Endothelial cell of umbilical vein (primary cell): ENCODE results near the gene EIF2A. TPM values are rescaled to one million over a fixed set of nuclear protein-coding genes. Genes with fewer than 3 reads are reported as not detected.

ENCODE experiments used
- BruUV-seq: library from RNA; stranded (reverse); fragments of 400-500 nt; replicated peaks from 2 replicates; lab custom pipeline; 2021; lab: Mats Ljungman, UMichigan
- CTCF ChIA-PET: fragments of 300-600, 350-600 bp; sonication (Branson Sonifier 250); formaldehyde crosslinking; loops from one replicate; lab custom pipeline; 2021; ENCODE audit warnings: antibody characterized with exemption, inconsistent platforms; lab: Charles Lee
- POLR2A ChIA-PET: fragments of 300-600, 350-600 bp; sonication (Branson Sonifier 250); formaldehyde crosslinking; loops from one replicate; lab custom pipeline; 2021; ENCODE audit warnings: antibody characterized with exemption, inconsistent platforms; lab: Charles Lee
- DNase-seq: peaks from one replicate; pipeline ENCODE4 v3.0.0-alpha.2; 2011; ENCODE audit warnings: low read depth, low spot score
- FAIRE-seq: peaks from 2 replicates; lab custom pipeline; 2011; peaks lifted over from hg19 to GRCh38; lab: Jason Lieb, UNC
- H2AFZ ChIP-seq: 2 replicates; pipeline ENCODE4 v1.6.0; 2012; ENCODE audit warnings: low read depth, low read length, control low read depth, inconsistent platforms
- H3K27ac ChIP-seq: 2 replicates; pipeline ENCODE4 v1.5.1; 2011; ENCODE audit warnings: low read depth, mild to moderate bottlenecking, control low read depth, low read length, moderate library complexity; ENCODE audit not compliant: insufficient read depth
- H3K27me3 ChIP-seq, 2 experiments: 2 replicates each; pipeline versions ENCODE4 v1.6.0 to v1.6.1; 2011; ENCODE audit warnings: low read length in 2 of 2, mixed read lengths in 1 of 2; ENCODE audit not compliant: control insufficient read depth in 2 of 2, insufficient read depth in 2 of 2
- H3K36me3 ChIP-seq, 2 experiments: 2 replicates in 1 of 2; 3 replicates in 1 of 2; pipeline ENCODE4 v1.5.1; 2011; ENCODE audit warnings: low read length in 2 of 2, mild to moderate bottlenecking in 1 of 2, moderate library complexity in 1 of 2; ENCODE audit not compliant: control insufficient read depth in 2 of 2, insufficient read depth in 2 of 2; ENCODE audit errors: extremely low read depth in 1 of 2
- H3K4me1 ChIP-seq: 3 replicates; pipeline ENCODE4 v1.5.1; 2011; ENCODE audit warnings: mild to moderate bottlenecking, low read length; ENCODE audit not compliant: control insufficient read depth, insufficient read depth; ENCODE audit errors: extremely low read depth
- H3K4me2 ChIP-seq: 2 replicates; pipeline ENCODE4 v1.6.1; 2011; ENCODE audit warnings: low read length, control low read depth, mixed read lengths; ENCODE audit not compliant: insufficient read depth
- H3K4me3 ChIP-seq, 3 experiments: fragments of 200-600 bp in 1 of 3; sonication (generic), shearing (Covaris generic) in 1 of 3; replicated peaks in 1 of 3; 2 replicates each; pipeline ENCODE4 v1.5.1; 2011 to 2016; ENCODE audit warnings: control low read depth in 3 of 3, low read length in 3 of 3, mild to moderate bottlenecking in 2 of 3, inconsistent platforms in 1 of 3, low read depth in 1 of 3, moderate library complexity in 1 of 3; ENCODE audit not compliant: insufficient read depth in 1 of 3
- H3K79me2 ChIP-seq: 2 replicates; pipeline ENCODE4 v1.6.0; 2012; ENCODE audit warnings: low read length, inconsistent platforms; ENCODE audit not compliant: control insufficient read depth, insufficient read depth
- H3K9ac ChIP-seq: replicated peaks from 2 replicates; pipeline ENCODE3; 2011; ENCODE audit warnings: low read length, control low read depth; ENCODE audit not compliant: insufficient read depth; ENCODE audit errors: extremely low read depth
- H3K9me1 ChIP-seq: replicated peaks from 3 replicates; pipeline ENCODE4 v1.6.0; 2011; ENCODE audit warnings: mild to moderate bottlenecking, low read length; ENCODE audit not compliant: control insufficient read depth, insufficient read depth; ENCODE audit errors: extremely low read depth
- H3K9me3 ChIP-seq: replicated peaks from 2 replicates; pipeline ENCODE4 v1.5.1; 2012; ENCODE audit warnings: low read length, inconsistent platforms; ENCODE audit not compliant: control insufficient read depth, insufficient read depth
- H4K20me1 ChIP-seq: replicated peaks from 2 replicates; pipeline ENCODE3; 2011; ENCODE audit warnings: mild to moderate bottlenecking, low read length; ENCODE audit not compliant: control insufficient read depth, insufficient read depth; ENCODE audit errors: extremely low read depth
- CTCF ChIP-seq, 2 donors: IDR thresholded peaks; 1 replicate in 1 of 2; 2 replicates in 1 of 2; pipeline ENCODE4 v1.5.1; 2011; ENCODE audit warnings: low read length in 2 of 2, mild to moderate bottlenecking in 2 of 2, moderate library complexity in 2 of 2, control low read depth in 1 of 2, inconsistent platforms in 1 of 2, low read depth in 1 of 2; ENCODE audit not compliant: insufficient read depth in 1 of 2; ENCODE audit errors: extremely low read depth in 1 of 2
- EZH2 ChIP-seq: IDR thresholded peaks from 2 replicates; pipeline ENCODE4 v1.6.1; 2012; ENCODE audit warnings: borderline replicate concordance, low read depth, mild to moderate bottlenecking, moderate library complexity, low read length, inconsistent platforms; ENCODE audit not compliant: severe bottlenecking
- GATA2 ChIP-seq: IDR thresholded peaks from 2 replicates; pipeline ENCODE4 v1.7.0; 2011; ENCODE audit warnings: low read depth, mild to moderate bottlenecking, moderate library complexity, mixed read lengths, low read length; ENCODE audit not compliant: insufficient read length, insufficient read depth
- JUN ChIP-seq: IDR thresholded peaks from 2 replicates; pipeline ENCODE4 v1.6.1; 2011; ENCODE audit warnings: borderline replicate concordance, low read depth; ENCODE audit not compliant: insufficient read length, insufficient read depth
- MYC ChIP-seq: IDR thresholded peaks from one replicate; pipeline ENCODE4 v1.6.1; 2011; ENCODE audit warnings: mild to moderate bottlenecking, low read depth, low read length
- POLR2A ChIP-seq: IDR thresholded peaks from 2 replicates; pipeline ENCODE4 v1.6.1; 2012; ENCODE audit warnings: low read depth, mild to moderate bottlenecking, control low read depth, low read length
- POLR2AphosphoS5 ChIP-seq: IDR thresholded peaks from 2 replicates; pipeline ENCODE4 v1.6.1; 2012; ENCODE audit warnings: low read depth, mild to moderate bottlenecking, control low read depth, low read length, moderate library complexity; ENCODE audit not compliant: insufficient read depth
- dilution Hi-C: fragments of 300-500 bp; cut with MboI; formaldehyde crosslinking; loops from one replicate; pipeline ENCODE4 v1.15.0; 2019; ENCODE audit warnings: low sequenced_read_pairs; ENCODE audit not compliant: extremely low pct_ligation_motif_present
- intact Hi-C: fragments of 100-400 bp; cut with micrococcal nuclease; formaldehyde crosslinking; loops from one replicate; pipeline ENCODE4 v1.10.0; 2022
- polyA plus RNA-seq, 4 experiments: library from polyadenylated mRNA; depleted of rRNA in 3 of 4; stranded (reverse) in 3 of 4; unstranded in 1 of 4; fragments of >200 nt; gene quantifications; 2 replicates each; pipeline versions ENCODE4 v1.2.1 to v1.2.3, GENCODE V29; 2011 to 2012; ENCODE audit warnings: missing spikeins in 1 of 4
- total RNA-seq: library from RNA; stranded (reverse); gene quantifications from 2 replicates; pipeline ENCODE4 v1.2.3, GENCODE V29; 2021
- TF ChIP-seq, protein P1 (sequence below): IDR thresholded peaks from 2 replicates; pipeline ENCODE4 v1.6.1; 2011; ENCODE audit not compliant: insufficient read depth, insufficient read length

The EIF2A gene
- total and polyA plus RNA-seq, 2 donors (not counting 3 experiments of a cell fraction or from before 2014, with no cell fraction given), result 85.2 to 97.6 TPM

DNA sequence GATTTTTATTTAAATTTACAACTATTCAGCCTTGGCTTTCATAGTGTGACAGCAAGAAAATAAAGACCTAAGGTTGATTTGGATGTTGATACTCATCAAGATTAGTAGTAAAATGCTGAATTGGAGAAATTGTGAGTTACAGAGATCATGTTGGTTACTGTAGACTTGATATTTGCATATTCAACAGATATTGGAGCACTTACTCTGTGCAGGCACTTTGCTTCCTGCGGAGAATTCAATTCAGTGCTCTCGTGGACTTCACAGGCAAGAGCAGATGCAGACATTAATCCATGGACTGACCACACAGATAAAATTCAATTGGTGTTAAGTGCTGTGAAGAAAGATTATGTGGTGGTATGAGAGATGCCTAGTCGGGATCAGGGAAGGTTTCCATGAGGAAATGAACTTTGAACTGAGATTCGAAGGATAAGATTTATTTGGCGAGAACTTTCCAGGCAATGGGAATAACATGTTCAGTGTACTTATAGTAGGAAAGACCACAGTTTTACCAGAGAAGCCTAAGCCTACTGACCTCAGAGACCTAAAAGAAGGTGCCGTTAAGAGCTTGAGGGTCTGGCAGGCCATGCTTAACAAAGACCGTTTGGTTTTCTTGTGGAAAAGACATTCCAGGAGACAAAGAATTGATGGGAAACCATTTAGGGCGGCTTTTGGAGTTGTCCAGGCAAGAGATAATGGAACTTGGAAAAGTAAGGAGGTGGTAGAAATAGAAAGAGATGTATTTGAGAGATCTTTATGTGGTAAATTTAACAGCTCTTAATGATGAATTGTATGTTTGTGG is 60.9 kb downstream of the EIF2A start:
- dilution Hi-C loops (no loop called here), intact Hi-C loops (no loop called here)
- H3K9me3 ChIP-seq, result no peaks in the 10 kb centered on the region
- H3K9ac ChIP-seq, result no peak overlapping the region
- no peak for DNase-seq
- no peak overlapping the region for H3K4me3 ChIP-seq
- H4K20me1 ChIP-seq, result peaks cover 7% of the 10 kb centered on the region
- no peak overlapping the region for H3K4me2 ChIP-seq
- H3K4me1 ChIP-seq, result peaks cover 14% of the 10 kb centered on the region
- BruUV-seq, result no TSS peak
- no peak for FAIRE-seq
- no peak overlapping the region for H2AFZ ChIP-seq
- no peak for TF ChIP-seq POLR2A
- no peak for TF ChIP-seq JUN
- TF ChIP-seq, protein P1, sequence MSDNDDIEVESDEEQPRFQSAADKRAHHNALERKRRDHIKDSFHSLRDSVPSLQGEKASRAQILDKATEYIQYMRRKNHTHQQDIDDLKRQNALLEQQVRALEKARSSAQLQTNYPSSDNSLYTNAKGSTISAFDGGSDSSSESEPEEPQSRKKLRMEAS, result no peak
- TF ChIP-seq EZH2, result no peak
- TF ChIP-seq CTCF (IDR thresholded peaks at IDR 0.05; ENCODE audit: extremely low read depth in 1 of 2, insufficient read depth in 1 of 2, low read depth in 1 of 2, low read length in 2 of 2), result no peak
- TF ChIP-seq POLR2AphosphoS5, result no peak
- TF ChIP-seq GATA2, result no peak
- no peak for TF ChIP-seq MYC
- peaks cover 88% of the 10 kb centered on the region for H3K79me2 ChIP-seq
- ChIA-PET CTCF (no interaction called here), POLR2A (no interaction called here)
- no peaks in the 10 kb centered on the region for H3K36me3 ChIP-seq
- H3K27ac ChIP-seq, result no peak overlapping the region
- H3K9me1 ChIP-seq, result no peaks in the 10 kb centered on the region
- H3K27me3 ChIP-seq, result no peaks in the 10 kb centered on the region
